ENCODE measurements around the gene TPRG1.

DNA sequence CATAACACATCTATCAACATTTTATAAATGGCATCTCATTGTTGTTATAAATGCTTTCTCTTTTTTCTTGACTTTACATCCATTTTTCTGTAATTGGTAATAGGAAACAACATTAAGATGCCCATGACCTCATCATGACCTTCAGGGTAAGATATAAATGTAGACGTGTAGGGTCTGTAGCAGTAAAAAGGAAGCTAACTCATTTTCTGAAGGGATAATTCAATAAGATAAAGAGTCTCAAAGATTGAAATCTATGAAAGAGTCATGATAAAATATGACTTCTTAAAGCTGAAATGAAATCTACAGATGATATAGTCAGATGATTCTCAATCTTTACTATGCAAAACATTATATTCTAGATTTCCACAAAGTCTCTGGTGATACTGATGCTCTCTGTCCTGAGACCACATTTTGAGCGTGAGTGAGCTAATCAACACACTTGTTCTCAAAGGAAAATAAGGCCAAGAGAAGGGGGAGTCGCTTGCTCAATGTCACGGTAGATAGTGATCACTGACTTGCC is 38.5 kb downstream of the TPRG1 start:
- TF ChIP-seq CTCF (IDR thresholded peaks at IDR 0.05) (no peak), POLR2A (IDR thresholded peaks at IDR 0.05) (no peak)

Data from right lobe of liver (tissue), 4 donors.